ENCODE results near the gene TTC31.

DNA sequence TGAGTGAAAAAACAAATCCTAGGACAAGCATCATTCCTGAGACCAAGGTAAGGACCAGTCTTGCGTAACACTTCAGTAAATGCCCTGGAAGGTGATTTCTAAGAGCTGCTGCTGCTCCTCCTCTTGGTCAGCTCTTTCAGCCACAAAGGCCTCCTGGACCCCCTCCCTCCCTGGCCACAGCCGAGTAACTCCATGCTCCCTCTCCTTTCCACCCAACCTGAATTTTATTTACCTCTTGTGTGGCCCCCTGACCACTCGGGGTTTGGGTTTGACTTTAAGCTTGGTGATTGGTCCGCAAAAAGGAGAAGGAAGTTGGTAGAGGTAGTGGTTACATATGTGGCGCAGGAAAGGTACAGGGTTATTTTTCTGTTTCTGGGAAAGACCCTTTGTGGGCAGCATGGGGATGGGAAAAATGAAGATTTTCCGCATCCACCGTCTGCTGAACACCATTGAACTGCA, 56.0 kb downstream of the TTC31 start:
- TF ChIP-seq, protein P1, sequence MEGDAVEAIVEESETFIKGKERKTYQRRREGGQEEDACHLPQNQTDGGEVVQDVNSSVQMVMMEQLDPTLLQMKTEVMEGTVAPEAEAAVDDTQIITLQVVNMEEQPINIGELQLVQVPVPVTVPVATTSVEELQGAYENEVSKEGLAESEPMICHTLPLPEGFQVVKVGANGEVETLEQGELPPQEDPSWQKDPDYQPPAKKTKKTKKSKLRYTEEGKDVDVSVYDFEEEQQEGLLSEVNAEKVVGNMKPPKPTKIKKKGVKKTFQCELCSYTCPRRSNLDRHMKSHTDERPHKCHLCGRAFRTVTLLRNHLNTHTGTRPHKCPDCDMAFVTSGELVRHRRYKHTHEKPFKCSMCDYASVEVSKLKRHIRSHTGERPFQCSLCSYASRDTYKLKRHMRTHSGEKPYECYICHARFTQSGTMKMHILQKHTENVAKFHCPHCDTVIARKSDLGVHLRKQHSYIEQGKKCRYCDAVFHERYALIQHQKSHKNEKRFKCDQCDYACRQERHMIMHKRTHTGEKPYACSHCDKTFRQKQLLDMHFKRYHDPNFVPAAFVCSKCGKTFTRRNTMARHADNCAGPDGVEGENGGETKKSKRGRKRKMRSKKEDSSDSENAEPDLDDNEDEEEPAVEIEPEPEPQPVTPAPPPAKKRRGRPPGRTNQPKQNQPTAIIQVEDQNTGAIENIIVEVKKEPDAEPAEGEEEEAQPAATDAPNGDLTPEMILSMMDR (IDR thresholded peaks at IDR 0.05), result no peak
- TF ChIP-seq POLR2A (IDR thresholded peaks at IDR 0.05), result no peak
